GM21723 (cell line): Measurements from ENCODE around the gene CDH4.

Source experiments
- ATAC-seq: cut with Tn5 transposase; IDR thresholded peaks from one replicate; pipeline ENCODE4 v1.9.1; 2021; ENCODE audit warnings: mild to moderate bottlenecking, moderate library complexity; ENCODE audit not compliant: unreplicated experiment

Gene CDH4

DNA sequence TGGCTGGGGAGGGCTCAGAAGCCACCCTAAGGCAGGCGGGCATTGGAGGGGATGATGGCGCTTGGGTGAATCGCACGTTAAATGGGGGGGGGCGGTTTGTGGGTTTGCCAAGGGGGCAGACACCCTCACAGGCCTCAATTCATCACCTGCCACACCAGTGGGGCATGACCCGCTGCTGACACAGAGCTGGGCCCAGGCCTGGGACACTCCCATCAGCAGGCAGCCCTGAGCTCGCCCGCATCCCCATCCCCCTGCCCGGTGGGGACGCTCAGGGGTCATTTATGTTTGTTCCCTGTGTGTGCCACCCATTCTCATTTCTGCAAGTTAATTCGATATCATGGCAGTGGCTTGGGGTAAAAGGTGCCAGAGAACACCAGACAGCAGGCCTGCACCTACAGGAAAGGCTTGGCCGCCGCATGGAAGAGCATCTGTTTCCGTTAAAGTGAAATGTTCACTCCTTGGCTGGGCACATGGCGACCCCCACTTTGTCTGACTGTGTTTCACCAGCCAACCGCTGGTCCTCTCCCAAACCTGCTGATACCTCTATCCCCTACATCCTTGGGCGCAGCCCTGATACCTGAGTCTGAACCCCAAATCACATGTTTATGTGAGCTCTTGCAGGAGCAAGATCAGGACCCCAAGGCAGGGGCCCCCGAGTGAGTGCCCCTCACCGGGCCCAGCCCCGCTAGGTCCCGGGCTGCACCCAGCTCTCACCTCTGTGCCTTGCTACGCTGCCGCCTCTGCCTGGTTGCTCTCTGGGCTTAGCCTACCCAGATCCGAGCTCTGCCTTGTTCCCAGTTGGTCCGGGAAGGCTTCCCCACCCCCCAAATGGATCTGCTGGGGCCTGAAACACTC lies 564.8 kb downstream of the CDH4 start:
- ATAC-seq, result no peak

DNA sequence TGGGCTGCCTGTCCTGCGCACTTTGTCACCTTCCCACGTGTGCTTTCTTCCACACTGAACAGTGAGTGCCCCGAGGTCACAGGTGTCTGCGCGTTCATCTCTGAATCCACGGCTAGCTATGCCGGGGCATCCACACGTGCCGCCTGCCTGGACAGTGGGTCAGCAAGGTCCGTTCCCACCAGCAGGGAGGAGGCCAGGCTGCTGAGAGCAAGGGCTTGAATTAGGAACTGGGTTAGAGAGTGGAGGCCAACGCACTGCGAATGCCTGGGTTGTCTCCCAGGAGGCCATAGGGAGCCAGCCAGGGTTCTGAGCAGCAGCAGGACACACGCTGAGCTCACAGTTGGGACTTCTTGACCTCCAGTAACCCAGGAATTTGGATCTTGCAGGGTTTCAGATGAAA lies 565.5 kb downstream of the CDH4 start:
- no peak for ATAC-seq

DNA sequence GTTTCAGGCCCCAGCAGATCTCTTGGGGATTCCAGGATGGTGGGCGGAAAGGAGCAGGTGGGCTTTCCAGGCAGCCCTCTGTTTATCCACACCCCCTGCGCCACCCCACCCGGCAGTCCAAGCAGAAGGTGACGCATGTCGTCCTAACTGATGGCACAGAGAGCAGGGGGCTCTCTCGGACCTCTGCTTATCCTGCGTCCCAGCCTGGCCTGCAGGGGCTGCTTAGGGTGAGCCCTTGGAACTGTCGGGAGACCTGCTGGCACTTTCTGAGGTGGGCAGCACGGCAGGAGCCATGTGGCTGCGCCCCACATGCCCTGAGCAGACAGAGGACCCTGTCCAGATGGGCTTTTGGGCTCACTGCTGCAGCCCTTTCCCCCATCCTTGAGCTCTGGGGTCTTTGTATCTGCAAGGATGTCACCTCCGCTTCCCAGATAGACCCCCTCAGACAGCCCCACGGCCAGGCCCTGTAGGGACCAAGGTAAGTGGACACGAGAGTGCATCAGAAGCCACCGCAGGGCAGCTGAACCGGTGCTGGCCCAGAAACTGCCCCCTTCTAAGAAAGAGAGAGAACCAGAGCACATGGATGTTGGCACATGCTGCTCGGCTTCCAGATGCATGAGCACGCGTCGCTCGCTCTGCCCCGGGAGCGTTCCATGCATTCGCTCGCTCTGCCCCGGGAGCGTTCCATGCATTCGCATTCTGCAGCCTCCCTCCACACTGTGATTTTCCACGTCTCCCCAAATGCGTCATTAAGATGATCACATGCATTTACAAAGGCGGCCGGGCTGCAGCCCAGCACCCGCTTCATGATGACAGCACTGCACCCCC lies 566.9 kb downstream of the CDH4 start:
- no peak for ATAC-seq

DNA sequence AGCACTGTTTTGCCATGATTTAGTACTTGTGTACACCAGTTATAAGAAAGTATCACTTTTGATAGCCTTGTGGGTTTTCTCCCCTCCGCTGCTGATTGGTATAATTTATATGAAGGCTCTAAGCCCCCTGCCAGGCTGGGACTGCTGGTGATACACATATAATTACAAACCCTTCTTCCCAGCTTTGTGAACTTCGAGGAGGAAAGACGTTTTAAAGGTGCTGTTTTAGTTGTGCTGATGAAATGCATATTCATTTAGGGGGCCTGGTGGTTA lies 567.4 kb downstream of the CDH4 start:
- ATAC-seq, result no peak

GRCh38 chr20:61819921-61820825 lies 568.1 kb downstream of the CDH4 start:
- no peak for ATAC-seq

DNA sequence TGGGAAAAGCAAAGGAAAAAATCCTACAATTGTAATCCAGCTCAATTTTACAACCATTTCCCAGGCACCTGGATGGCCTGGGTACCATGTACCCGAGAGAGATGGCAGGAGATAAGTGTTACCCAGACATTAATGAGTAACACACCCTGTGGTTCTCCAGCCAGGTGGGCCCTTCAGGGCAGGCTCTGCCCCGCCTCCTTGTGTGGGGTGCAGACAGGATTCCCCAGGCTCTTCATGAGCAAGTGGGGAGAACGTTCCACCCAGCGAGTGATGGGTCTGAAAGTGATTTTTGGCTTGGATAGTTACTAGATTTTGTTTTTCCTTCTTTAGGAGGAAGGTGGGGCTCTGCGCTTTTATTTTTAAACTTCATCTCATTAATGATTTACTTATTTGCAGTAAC lies 569.7 kb downstream of the CDH4 start:
- ATAC-seq, result no peak

GRCh38 chr20:61822396-61822795 lies 570.3 kb downstream of the CDH4 start:
- no peak for ATAC-seq

DNA sequence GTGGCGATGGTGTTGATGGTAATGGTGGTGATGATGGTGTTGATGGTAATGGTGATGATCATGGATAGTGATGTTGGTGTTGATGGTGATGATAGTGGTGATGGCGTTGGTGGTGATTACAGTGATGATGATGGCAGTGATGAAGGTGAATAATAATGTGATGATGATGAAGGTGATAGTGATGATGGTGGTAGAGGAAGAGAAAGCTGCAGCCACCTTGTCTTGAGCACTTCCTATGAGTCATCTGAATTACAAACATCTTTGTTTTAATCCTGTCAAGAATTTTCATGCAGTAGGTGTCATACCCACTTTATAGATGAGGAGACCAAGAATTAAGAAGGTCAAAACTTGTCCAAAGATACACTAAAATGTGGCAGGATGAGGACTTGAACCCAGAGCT lies 571.2 kb downstream of the CDH4 start:
- ATAC-seq, result no peak

- ATAC-seq, result no peak
These were observed 576.8 kb downstream of the CDH4 start for GRCh38 chr20:61828891-61829290.

DNA sequence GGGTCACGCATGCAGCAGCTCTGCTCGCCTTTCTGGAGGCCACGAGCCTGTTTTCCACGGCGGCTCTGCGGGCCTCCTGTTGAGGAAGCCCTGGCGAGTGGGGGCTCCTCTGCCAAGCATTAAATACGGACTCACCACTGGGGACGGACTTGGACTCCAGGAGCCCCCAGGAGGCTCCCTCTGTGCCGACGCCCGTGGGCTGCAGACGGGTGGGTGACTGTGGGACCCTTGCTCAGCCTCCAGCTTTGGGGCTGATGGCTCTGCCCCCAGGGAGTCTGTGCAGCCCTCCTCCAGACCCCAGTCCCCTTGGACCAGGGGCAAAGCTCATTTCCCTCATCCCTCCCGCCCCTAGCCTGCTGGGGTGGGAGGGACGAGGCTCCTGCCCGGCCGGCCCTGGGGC lies 577.5 kb downstream of the CDH4 start:
- no peak for ATAC-seq

- ATAC-seq, result no peak
These were observed 578.3 kb downstream of the CDH4 start for GRCh38 chr20:61830241-61830930.

GRCh38 chr20:61830991-61831390 lies 578.9 kb downstream of the CDH4 start:
- no peak for ATAC-seq

DNA sequence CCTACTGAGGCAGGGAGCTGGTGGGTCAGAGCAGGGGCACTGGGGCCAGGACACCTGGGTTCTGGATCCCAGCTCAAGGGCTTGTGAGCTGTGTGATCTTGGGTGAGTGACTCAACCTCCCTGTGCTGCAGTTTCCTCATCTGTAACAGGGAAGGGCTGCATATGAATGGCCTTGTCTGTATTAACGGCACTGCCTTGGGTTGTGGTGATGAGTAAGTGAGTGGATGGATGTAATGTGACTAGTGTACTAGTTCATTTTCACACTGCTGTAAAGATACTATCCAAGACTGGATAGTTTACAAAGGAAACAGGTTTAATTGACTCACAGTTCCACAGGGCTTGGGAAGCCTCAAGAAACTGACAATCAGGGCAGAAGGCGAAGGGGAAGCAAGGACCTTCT lies 580.1 kb downstream of the CDH4 start:
- ATAC-seq, result no peak

DNA sequence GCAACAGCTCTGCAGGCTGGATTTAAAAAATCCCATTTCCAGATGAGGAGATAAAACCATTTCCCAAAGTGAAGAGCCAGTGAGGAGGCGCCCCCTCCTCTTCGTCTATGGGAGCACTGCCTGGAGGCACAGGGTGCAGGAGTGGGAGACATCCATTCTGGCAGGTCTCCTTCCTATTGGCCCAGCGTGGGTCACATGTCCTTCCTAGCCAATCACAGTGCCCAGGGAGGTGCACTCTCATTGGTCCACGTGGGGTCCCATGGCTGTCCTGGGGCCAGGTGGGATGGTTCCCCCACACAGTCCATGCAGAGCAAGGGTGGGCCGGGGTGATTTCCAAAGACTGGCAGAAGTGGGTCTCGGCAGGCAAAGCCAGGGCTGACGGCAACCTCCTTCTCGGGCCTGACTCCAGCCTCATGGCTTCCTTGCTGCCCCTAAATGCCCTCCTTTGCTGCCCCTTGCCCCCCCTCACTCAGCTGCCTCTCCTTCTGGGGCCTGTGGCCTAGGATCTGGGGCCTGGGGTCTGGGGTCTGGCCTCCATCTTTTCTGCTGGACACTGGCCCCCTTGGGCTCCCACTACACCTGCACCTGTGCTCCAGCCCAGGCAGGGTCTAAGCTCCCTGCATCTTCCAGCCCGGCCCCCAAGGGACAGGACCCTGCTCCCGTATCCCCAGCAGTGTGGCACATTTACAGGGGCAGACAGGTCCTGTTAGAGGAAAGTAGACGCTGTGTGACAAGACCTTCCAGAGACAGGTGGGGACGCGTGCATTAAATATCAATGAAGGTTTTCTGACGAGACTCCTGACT lies 581.9 kb downstream of the CDH4 start:
- no peak for ATAC-seq

- no peak for ATAC-seq
These were observed 583.2 kb downstream of the CDH4 start for GRCh38 chr20:61835301-61835700.

GRCh38 chr20:61835791-61836350 lies 583.8 kb downstream of the CDH4 start:
- ATAC-seq, result no peak

DNA sequence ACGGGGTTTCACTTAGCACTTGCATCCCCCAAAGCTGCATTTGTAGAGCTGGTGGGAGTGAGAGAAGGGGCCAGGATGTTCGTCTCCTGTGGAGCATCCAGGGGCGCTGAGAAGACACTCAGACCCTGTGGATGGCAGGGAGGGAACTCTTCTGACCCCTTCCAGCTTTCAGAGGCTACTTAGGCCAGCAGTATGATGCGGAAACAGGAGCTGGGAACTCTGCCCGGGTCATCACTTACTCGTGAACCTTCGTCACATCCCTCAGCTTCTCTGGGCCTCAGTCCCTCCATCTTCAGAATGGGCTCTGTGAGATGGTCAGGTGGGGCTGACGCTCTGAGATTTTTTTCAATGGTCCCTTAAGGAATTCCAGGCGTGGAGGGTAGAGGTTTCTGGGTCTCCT lies 585.1 kb downstream of the CDH4 start:
- ATAC-seq, result no peak

- ATAC-seq, result no peak
These were observed 587.3 kb downstream of the CDH4 start for GRCh38 chr20:61839223-61839911.
